ENCODE data around the gene SPTBN5.

The SPTBN5 gene

DNA sequence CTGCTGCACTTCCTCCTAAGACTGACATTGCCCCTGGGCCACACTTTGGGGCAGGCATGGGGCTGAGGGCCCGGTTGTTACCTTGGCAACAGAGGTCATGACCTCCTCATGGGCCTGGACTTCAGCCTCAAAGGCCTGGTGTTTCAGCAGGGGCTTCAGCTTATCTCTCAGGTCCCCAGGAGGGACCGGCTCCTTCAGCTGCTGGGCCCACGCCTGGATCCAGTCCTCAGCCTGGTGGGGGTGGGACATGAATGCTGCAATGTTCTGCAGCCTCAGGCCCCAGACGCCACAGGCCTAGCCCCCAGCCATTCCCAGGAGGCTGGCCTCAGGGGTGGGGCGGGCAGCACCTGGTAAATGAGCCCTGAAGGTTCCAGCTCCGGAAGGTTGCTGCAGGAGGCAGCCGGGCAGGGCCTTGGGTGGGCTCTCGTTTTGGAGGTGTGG lies 27.6 kb downstream of the SPTBN5 start:
- DNase-seq (ENCODE audit: low spot score) = no peak

DNA sequence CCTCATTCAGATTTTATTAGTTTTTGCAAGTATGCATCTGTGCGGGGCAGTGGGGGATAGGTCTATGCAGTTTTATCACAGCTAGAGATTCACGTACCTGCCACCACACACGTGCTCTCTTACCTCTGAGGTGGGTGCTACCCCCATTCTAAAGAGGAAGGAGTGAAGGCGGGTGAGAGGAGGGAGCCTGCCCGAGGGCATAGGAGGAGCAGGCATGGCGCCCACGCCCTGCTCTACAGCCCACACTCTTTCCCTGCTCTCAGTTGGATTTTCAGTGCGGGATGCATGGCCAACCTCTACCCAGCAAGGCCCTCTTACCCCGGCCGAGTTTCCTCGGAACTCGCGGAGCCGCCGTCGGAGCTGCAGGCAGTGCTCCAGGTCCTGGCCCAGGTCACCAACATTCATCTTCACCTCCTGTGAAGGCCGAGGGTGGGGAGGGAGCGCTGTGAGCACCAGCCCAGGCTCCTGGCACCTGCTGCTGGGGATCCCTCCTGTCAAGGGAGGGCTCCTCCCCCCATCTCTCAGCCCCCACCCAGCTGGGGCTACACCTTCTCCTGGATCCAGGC lies 28.3 kb downstream of the SPTBN5 start:
- DNase-seq (ENCODE audit: low spot score) = no peak

DNA sequence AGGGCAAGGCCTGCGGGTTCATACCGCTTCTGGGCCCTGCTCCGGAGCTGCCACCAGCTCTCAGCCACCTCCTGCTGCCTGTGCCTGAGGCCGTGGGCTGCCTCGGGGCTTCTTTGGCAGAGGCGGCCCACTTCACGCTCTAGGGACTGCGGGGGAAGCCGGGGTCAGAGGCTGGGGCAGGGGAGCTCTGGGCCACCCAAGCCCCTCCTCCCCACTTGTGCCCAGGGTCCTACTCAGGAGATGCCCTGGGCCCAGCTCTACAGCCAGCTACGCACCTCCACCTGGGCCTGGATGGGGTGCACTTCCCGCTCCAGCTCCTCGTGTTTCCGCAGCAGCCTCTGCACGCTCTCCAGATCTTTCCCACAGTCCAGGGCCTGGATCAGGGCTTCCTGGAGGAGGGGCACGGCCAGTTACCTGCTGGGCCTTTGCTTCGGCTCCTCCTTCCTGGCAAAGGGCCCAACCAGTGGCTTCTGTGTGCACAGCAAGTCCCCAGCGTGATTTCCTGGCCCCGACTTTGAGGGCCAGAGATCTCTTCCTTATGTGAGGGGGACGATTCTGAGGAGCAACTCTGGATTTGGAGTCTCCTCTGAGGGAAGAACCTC lies 31.2 kb downstream of the SPTBN5 start:
- DNase-seq (ENCODE audit: low spot score) = no peak

DNA sequence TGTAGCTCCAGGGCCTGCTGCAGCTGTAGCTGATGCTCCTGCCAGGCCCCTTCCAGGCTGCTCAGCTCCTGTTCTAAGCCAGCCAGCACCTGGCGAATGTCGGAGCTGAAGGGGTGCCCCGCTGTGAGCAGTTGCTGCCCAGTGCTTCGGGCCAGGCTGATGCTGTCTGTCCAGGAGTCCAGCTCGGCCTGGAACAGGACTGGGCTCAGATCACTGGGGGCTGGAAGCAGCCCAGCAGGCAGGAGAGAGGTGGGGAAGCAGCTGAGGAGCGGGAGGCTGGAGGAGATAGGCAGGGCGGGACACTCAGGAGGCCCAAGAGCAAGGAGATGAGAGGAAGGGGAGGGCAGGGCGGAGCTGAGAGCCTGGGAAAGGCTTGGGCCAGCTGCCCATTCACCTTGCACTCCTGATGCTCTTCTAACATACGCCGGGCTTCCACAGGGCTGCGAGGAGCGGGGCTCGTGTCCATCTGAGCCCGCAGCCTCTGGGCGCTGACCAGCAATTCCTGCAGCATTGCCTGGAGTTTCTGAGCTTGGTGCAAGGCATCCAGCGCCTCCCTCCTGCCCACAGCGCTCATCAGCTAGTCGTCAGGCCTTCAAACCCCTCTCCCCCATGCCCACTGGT lies 32.0 kb downstream of the SPTBN5 start:
- no peak for DNase-seq (ENCODE audit: low spot score)

DNA sequence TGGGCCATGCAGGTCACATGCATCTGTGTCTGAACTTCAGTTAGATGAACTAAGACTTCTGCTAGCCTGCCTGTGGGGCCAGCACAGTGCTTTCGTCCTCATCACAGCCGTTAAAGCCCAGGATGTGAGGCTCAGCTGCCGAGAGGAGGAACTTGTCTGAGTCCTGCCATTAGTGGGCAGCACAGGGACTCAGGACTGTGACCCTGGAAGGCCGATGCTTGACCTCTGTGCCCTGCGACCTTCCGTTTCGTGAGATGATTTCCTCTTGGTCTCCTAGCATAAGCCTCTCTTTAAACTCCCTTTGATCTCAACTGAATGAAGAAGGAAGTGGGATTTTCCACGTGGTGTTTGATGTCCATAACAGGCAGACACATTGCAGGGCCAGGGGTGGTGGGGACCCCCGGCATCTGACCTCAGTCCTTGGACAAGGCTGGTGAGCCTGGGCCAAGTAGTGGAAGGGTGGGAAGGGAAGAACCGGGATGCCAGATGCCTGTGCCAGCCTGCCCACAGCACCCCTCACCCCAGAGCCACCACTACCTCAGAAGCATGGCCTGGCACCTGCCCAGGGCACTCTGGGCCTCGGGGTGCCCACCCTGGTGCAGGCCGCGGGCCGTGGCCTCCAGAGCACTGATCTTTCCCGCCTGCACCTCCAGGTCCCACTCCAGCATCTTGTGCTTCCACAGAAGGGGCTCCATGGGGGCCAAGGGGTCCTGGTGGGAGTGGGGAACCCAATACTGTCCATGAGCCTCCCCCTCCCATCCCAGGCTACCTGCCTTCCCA lies 33.6 kb downstream of the SPTBN5 start:
- no peak for DNase-seq (ENCODE audit: low spot score)

DNA sequence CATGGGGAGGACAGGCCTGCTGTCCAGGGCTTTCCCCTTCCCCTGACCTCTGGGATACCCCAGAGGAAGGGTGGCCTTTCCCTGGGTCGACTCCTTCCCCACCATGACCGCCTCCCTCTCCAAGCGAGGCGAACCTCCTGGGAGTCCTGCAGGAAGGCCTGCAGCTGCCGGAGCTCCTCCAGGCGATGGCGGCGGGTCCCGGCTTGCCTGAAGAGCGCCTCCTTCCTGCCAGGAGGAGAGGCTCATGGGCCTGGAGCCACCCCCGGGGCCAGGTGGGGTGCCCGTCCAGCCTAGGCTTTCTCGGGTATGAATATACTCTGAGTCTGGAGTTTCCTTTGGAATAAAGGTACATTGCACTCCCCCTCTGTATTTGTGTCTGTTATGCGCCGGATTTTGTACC lies 35.1 kb downstream of the SPTBN5 start:
- DNase-seq (ENCODE audit: low spot score) = no peak

DNA sequence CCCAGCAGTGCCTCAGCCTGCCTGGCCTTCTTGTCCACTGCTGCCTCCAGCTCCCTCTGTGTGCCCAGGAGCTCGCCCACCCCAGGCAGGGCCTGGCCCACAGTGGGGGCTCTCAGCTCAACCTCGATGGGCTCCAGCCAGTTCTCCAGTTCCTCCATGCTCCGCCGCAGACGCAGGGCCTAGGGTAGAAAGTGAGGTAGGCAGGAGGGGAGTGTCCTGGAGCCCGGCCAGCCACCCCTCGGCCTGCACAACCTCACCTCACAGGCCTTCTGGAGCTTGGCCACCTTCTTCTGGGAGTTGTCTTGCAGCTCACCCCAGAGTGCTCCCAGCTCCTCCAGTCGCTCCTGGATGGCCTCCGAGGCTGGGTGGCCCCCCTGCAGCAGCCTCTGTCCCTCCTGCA lies 36.5 kb downstream of the SPTBN5 start:
- DNase-seq (ENCODE audit: low spot score) = no peak

DNA sequence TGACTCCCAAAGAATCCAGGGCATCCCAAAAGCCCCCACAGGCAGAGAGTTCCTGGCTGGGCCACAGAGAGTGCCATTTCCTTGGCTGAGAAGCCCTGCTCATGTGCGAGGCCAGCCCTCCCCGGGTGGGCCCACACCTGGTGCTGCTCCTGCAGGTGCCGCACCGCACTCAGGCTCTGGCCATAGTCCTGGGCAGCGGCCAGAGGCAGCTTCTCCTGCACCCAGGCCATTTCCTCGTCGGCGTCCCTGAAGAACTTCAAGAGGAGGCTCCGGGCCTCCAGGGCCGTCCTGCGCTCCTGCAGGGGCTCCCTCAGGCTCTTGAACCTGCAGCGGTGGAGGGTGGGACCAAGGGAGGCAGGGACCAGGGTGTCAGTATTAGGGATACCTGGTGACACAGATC lies 37.1 kb downstream of the SPTBN5 start:
- DNase-seq (ENCODE audit: low spot score) = no peak

DNA sequence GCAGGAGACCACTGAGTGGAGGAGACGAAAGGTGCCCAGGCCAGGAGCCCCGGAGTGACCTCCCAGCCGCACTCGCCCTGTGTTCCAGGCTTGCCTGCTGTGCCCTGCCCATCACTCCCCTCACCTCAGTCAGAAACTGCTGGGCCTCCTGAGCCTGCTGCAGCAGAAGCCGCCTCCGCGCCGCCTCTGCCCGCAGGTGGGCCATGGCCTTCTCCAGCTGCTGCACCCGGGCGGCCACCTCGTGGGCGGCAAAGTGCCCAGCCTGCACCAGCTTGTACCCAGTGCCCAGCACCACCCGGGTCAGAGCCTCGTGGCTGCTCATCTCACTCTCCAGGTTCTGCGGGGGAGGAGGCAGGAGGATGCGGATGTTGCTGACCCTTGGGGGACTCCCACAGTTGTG lies 37.6 kb downstream of the SPTBN5 start:
- DNase-seq (ENCODE audit: low spot score) = no peak

DNA sequence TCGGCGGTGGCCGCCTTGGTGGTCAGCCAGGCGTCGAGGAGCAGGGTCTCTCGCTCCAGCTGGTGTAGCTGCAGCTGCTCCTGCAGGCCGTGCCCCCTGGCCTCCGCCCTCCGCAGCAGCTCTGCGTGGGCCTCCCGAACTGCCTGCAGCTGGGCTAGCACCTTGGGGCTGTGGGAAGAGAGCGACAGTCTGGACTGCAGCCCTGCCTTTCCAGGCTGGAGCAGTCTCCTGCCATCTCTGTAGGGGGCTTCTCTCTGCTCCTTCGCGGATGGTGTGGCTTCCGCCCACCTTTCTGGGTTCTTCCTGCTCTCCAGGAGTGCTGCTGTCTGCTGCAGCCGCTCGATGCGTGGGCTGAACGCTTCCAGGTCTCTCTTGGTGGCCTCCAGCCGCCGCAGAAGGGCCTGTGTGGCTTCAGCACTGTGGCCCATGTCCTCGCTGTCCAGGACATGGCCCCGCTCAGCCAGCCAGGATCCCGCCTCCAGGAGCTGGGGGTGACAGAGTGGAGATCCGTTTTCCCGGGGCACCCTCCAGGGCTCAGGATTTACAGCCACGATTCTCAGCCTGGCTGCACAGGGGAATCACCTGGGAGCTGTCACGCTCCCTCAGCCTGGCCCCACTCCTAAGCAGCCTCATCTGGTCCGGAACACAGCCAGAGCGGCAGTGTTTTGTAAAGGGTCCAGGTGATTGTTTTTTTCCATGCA lies 38.4 kb downstream of the SPTBN5 start:
- no peak for DNase-seq (ENCODE audit: low spot score)

DNA sequence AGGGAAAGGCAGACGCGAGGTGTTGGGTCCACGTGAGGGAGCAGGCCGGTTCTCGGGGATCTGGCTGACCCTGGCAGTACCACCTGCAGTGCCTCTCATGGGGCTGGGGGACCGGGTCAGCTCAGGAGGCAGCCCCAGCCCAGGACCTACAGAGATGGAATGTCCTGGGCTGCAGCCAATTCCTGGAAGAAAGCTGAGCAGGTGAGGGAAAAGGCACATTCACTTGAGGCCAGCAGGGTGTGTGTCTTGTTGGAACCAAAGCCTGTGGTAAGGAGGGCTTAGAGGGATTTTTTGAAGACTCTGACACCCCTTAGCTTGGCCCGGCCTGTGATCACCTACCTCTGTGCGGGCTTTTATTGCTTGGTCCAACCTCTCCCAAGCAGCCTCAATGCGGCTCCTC lies 39.4 kb downstream of the SPTBN5 start:
- DNase-seq (ENCODE audit: low spot score) = no peak

DNA sequence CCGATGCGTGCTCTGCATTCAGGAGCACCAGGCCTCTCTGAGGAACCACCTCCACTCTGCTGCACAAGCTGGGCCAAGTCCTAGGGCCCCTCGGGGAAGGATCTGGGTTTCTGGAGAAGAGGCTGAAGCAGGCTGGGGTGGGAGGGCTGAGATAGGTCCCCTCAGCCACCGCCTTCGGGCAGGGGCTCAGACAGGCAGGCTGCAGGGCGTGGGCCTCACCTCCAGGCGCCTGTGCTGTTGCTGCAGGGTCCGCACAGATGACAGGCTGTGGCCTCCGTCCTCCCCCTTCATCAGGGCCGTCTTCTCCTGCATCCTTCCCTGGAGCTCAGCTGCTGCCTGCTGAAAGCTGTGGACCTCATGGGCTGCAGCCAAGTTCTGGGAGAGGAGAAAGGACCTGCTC lies 40.0 kb downstream of the SPTBN5 start:
- DNase-seq (ENCODE audit: low spot score) = no peak

DNA sequence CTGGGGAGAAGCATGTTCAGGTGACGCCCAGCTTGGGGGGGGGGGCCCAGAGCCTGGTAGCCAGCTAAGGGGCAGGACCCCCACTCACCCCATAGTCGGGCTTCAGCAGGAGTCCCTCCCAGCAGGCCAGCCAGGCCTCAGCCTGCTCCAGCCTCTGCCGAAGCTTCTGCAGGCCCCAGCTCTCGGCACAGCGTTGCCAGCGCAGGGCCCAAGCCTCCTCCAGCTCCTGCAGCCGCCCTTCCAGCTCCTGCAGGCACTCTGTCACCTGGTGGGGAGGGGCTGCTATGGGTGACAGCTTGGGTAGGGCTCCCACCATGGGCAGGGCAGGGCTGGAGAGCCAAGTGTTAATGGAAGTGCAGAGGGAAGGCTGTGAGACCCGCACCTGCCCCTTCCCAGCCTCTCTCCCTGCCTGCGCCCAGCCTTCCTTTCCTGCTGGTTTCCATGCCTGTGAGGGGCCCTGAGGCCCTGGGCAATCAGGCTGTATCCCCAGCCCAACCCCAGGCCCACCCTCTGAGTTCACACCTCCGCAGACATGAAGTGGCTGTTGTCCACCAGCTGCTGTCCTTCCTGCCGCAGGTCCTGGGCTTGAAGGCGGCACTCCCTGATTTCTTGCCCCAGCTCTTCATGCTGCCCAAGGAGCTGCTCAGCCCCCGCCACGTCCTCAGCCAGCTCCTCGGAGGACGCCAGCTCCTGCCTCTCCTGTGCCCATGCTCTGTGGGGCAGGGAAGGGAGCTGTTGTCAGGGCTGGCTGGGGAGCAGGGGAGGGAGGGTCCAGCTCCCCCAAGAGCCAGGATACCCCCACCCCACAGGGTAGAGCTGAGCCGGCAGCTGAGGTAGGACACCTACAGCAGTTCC lies 40.9 kb downstream of the SPTBN5 start:
- DNase-seq (ENCODE audit: low spot score) = no peak

DNA sequence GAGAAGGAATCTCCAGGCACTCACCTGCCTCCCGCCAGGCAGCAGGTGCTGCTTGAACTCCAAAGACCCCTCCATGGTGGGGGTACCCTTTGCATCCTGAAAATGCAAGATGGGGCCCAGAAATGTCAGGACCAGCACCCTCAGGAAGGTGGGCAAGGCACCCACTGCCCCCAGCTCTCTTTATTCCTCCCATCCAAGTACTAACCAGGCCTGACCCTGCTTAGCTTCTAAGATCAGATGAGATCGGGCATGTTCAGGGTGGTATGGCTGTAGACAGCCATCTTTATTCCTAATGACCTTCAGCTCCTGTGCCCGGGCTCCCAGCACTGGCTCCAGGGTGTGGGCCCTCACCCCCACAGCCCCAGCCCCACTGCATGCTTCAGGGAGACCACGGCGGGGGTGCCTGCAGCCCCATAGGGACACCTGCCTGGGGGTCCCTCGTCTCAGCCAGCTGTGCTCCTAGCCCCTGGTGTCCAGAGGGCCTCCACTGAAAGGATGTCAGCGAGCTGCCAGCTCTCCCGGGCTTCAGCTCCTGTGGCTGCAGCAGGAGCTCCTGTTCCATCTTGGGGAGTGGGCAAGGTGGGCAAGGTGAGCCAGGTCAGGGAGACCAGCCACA lies 42.0 kb downstream of the SPTBN5 start:
- no peak for DNase-seq (ENCODE audit: low spot score)

DNA sequence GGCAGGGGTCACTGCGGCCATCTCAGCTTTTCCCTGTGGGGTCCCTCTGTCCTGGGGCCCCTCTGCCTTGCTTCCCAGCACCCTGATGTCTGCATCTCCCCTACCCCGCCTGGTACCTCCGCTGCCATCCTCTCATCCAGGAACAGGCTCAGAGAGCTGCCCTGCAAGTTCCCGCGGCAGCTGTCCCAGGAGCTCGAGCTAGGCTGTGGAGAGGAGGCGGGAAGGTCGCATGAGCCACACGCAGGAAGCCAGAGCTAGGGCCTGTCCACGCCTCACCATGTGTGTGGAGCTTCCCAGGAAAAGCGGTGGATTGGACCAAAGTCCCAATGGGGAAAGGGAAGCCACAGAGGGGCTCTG lies 42.7 kb downstream of the SPTBN5 start:
- no peak for DNase-seq (ENCODE audit: low spot score)

DNA sequence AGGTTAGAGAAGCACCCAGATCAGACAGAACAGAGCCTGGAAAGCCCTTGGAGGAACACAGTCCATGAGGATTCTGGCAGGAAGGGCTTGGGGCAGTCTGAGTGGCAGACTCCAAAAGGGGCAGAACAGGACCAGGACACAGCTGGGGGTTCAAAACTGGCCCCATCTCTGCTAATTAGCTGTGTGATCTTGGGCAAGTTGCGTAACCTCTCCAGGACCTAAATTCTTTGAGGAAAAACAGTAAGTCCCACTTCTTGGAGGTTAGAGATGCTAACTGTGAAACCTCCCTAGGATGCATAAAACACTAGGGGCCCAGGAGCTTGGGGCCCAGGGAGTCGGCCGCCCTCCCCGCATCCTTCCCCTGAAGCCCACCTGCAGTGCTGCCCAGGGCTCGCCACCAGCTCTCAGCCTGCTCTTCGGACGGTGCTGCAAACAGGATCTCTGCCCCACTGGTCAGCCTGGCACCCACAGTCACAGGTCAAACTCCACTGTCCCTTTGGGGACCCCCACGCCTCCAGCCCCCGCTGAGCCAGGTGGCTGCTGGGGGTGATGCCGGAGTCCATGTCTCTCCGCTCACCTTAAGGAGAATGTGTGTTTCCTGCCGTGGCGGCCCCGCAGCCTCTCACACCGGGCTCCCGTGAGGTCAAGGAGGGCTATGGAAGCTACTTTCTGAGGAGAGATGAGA lies 43.2 kb downstream of the SPTBN5 start:
- no peak for DNase-seq (ENCODE audit: low spot score)

DNA sequence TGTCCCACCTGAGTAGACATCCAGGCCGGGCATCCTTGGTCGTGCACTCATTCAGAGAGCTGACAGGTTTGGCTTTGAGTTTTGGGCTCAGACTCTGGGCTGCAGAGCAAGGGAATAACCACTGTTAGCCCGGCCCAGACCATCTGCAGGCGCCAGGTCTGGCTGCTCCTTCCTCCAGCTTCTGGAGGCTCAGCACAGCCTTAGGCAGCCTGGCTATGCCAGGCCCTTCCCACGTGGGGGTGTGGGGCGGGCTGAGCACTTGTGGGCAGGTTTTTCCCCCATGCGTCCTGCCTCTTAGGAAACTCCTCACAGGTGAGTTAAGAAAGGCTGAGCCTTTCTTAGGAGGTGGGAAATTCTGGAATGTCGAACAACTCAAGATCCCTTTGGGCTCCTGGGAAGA lies 44.0 kb downstream of the SPTBN5 start:
- no peak for DNase-seq (ENCODE audit: low spot score)

DNA sequence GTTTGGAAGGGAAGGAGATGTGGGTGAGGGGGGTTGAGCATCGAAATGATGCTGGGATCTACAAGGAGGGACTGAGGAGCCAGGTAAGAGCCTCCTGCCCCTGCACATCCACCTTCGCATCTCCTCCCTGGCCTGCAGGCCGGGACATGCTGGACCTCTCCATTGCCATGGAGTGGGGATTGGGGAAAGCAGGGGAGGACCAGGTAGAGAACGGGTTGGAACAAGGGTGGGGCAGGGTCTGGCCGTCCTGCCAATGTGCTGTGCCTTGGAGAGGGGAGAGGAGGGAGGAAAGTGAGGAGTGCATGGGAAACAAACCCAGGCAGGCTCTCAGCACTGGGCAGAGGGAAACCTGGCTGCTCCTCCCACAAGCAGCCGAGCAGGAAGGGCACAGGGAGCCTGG lies 44.6 kb downstream of the SPTBN5 start:
- no peak for DNase-seq (ENCODE audit: low spot score)

DNA sequence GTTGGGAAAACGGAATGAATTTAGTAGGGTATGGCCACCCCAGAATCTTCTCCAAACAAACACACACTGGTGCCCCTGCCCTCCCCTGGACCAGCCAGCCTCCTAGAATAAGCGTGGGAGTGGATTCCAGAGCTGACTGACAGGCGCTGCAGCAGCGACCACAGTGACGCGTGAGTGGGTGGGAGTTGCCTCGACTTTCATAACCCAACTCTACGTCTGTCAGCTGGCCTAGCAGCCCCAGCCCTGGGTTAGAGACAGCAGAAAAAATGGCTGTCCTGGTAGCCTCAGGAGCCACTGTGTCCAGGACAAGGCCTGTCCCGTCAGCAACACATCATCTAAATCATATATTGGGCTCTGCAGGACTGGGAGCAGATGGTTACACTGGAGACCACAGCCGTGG lies 45.2 kb downstream of the SPTBN5 start:
- DNase-seq (ENCODE audit: low spot score) = no peak

DNA sequence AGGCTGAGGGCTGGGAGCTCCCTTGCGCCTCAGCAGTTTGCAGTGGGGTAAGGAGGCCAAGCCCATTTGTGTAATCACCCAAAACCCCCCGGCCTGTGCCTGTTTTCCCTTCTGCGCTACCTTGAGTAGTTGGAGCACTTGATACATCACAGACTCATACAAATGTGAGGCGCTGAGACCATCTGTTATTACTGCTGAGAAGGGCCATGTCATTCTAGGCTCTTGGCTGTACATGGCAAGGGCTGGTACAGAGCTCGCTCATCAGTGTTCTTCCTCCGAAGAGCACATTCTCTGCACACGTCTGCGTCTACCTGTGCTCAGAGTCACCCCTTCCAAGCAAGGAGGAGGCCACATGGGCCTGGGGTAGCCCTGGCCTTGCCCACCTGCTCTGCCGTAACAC lies 45.9 kb downstream of the SPTBN5 start:
- no peak for DNase-seq (ENCODE audit: low spot score)

DNA sequence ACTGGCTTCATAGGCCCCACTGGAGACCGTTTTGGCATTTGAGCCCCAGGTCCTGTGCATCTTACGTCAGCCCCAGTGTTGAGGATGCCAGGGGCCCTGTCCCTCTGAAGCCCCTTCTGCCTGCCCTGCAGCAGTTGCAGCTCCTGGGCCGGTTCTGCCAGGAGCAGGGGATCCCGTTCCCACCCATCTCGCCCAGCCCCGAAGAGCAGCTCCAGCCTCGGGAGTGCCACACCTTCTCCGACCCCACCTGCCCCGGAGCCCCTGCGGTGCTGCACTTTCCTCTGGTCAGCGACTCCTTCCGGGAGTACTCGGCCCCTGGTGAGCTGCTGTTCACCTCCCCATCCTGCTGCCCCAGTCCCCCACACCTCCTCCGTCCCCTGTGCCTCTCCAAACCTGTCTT lies 46.6 kb downstream of the SPTBN5 start:
- DNase-seq (ENCODE audit: low spot score) = no peak

All from CD4-positive, alpha-beta T cell treated with Interleukin-6 at 100 ng/mL for 8 hours (primary cell).